NT2/D1 (cell line): ENCODE measurements around the gene NFATC3.

ENCODE experiments used
- SUZ12 ChIP-seq: IDR thresholded peaks from 2 replicates; pipeline ENCODE4 v1.6.1; 2011; ENCODE audit not compliant: insufficient read length, insufficient read depth; ENCODE audit errors: extremely low read depth
- YY1 ChIP-seq: IDR thresholded peaks from 2 replicates; pipeline ENCODE4 v1.6.1; 2011; ENCODE audit not compliant: insufficient read length, insufficient read depth
- ZNF274 ChIP-seq: IDR thresholded peaks from 2 replicates; pipeline ENCODE4 v1.6.1; 2011; ENCODE audit warnings: mild to moderate bottlenecking, low read depth, low read length

DNA sequence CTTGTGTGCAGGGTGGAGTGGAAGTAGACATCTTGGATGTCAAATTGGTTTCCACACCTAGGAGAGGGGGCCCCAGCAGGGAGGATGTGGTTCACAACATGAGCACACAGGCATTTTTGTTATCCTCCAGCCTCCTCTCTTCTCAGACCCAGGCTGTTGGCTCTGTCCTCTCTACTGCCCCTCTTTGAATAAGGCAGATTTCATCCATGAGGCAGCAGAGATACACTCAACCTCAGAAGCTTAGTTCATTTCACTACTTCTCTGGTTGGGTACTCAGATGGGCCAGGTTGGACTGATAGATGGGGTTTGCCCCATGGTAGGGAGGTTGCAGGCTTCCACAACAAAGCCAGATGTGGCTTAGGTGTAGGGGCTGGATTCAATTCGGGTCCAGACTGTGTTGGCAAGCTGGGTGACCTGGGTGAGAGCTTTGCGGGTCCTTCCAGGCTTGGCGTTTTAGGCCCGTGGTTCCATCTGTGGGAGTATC, 22.2 kb upstream of the NFATC3 start:
- TF ChIP-seq ZNF274 (no peak), YY1 (no peak), SUZ12 (no peak)
